ENCODE results near the gene SPDYE6. TPM values are rescaled to one million over a fixed set of nuclear protein-coding genes. Genes with fewer than 3 reads are reported as not detected.

SPDYE6 gene
- polyA plus RNA-seq, 12 donors: 0.67 to 8.8 (median 2.9) TPM; not detected in 2

Other genes with a start within 250 kb of the SPDYE6 start
- 10 to 100 TPM in 7 of 12 donors, 1 to 10 TPM in 4, not detected in 1; 7.1 to 22.3 (median 11.8) TPM for gene SH2B2, start 69.6 kb downstream of the SPDYE6 start, polyA plus RNA-seq (ENCODE audit: insufficient read length in 12 of 12)
- 10 to 100 TPM in 11 of 12 donors, not detected in 1; 23.2 to 37.2 (median 25.2) TPM for gene PRKRIP1, start 39.9 kb upstream of the SPDYE6 start, polyA plus RNA-seq (ENCODE audit: insufficient read length in 12 of 12)
- gene ORAI2, start 77.1 kb upstream of the SPDYE6 start, polyA plus RNA-seq (ENCODE audit: insufficient read length in 12 of 12): 10 to 100 TPM in 2 of 12 donors, 1 to 10 TPM in 9, not detected in 1; 6.3 to 12.2 (median 9.1) TPM
- gene ALKBH4, start 108.4 kb upstream of the SPDYE6 start, polyA plus RNA-seq (ENCODE audit: insufficient read length in 12 of 12): 10 to 100 TPM in 1 of 12 donors, 1 to 10 TPM in 9, not detected in 2; 5.8 to 10.1 (median 6.8) TPM
- gene LRWD1, start 108.5 kb upstream of the SPDYE6 start, polyA plus RNA-seq (ENCODE audit: insufficient read length in 12 of 12): 10 to 100 TPM in 6 of 12 donors, 1 to 10 TPM in 5, not detected in 1; 7.4 to 25.3 (median 10.2) TPM
- gene POLR2J, start 122.5 kb upstream of the SPDYE6 start, polyA plus RNA-seq (ENCODE audit: insufficient read length in 12 of 12): 10 to 100 TPM in 11 of 12 donors, not detected in 1; 22.0 to 29.5 (median 24.5) TPM
- gene RASA4B, start 161.3 kb upstream of the SPDYE6 start, polyA plus RNA-seq (ENCODE audit: insufficient read length in 12 of 12): 10 to 100 TPM in 6 of 12 donors, 1 to 10 TPM in 5, not detected in 1; 5.0 to 29.2 (median 10.1) TPM
- gene UPK3BL2, start 187.3 kb upstream of the SPDYE6 start, polyA plus RNA-seq (ENCODE audit: insufficient read length in 12 of 12): 10 to 100 TPM in 3 of 12 donors, 1 to 10 TPM in 7, not detected in 2; 3.6 to 56.9 (median 8.2) TPM
- 10 to 100 TPM in 3 of 12 donors, 1 to 10 TPM in 7, not detected in 2; 1.4 to 27.2 (median 4.6) TPM for gene SPDYE2, start 194.8 kb upstream of the SPDYE6 start, polyA plus RNA-seq (ENCODE audit: insufficient read length in 12 of 12)
- gene POLR2J3, start 216.1 kb upstream of the SPDYE6 start, polyA plus RNA-seq (ENCODE audit: insufficient read length in 12 of 12): 100 to 1,000 TPM in 2 of 12 donors, 10 to 100 TPM in 10; 13.4 to 144 (median 71.2) TPM

Measured in muscle of arm (tissue), 12 donors.